ENCODE data around the gene ANKRD33B. TPM values are rescaled to one million over a fixed set of nuclear protein-coding genes. Genes with fewer than 3 reads are reported as not detected.

The ANKRD33B gene
- total RNA-seq, 1 experiment from 2014 or later, result 3.1 TPM

DNA sequence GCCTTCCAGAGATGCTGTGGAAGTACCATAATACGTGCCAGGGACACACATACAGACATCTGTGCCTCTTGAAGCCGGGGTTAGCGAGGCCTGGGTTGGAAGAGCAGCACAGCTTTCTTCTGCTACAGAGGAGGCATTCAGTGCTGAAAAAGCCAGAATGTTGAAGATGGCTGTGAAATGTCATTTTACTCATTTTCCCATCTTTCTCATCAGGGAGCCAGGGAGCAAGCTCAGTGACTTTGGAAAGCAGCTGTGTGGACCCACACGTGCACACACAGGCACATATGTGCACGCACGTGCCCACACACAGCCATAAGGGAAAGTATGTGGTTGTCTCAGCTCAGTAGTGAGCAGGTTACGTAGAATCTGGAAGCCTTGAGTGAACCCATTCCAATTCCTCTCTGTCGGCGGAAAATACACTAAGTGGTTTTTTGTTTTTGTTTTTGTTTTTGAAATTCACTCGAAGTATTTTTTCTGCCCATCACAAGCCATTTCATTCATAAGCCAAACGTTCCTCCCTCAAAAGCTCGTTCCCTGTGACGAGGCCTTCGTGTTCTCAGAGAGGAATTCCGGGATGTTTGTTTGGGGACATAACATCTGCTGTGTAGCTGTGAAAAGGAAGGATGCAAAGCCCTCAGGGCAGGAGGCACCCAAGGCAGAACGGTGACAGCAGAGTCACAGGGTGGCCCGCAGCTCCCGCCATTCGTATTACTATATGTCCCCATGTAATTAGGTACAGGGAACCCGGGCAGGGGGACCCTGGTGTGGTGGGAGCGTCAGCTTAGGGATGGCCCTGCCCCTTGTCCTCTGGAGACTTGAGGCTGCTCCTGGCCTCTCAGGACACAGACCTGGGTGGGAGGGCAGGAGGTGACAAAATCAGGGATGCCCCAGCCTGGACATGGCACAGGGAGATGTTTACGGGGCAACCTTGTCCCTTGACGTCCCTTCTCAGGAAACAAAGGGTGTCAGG lies 29.0 kb upstream of the ANKRD33B start:
- Mint-ChIP-seq H3K9me3 (ENCODE audit: unreplicated experiment) (no peaks in the 10 kb centered on the region), H3K36me3 (ENCODE audit: insufficient read depth, unreplicated experiment) (no peaks in the 10 kb centered on the region), H3K27ac (ENCODE audit: low read depth, unreplicated experiment) (no peak overlapping the region), H3K4me1 (ENCODE audit: insufficient read depth, unreplicated experiment) (peaks cover 6% of the 10 kb centered on the region), H3K4me3 (ENCODE audit: unreplicated experiment) (no peak overlapping the region), H3K27me3 (ENCODE audit: insufficient read depth, unreplicated experiment) (no peaks in the 10 kb centered on the region)
- TF ChIP-seq, protein P1, sequence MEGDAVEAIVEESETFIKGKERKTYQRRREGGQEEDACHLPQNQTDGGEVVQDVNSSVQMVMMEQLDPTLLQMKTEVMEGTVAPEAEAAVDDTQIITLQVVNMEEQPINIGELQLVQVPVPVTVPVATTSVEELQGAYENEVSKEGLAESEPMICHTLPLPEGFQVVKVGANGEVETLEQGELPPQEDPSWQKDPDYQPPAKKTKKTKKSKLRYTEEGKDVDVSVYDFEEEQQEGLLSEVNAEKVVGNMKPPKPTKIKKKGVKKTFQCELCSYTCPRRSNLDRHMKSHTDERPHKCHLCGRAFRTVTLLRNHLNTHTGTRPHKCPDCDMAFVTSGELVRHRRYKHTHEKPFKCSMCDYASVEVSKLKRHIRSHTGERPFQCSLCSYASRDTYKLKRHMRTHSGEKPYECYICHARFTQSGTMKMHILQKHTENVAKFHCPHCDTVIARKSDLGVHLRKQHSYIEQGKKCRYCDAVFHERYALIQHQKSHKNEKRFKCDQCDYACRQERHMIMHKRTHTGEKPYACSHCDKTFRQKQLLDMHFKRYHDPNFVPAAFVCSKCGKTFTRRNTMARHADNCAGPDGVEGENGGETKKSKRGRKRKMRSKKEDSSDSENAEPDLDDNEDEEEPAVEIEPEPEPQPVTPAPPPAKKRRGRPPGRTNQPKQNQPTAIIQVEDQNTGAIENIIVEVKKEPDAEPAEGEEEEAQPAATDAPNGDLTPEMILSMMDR (IDR thresholded peaks at IDR 0.05; ENCODE audit: unreplicated experiment), result no peak
- CTCF ChIA-PET, result interaction anchor here (0.6 to 1.8 kb wide), 3 partner anchors 8 to 792 kb away, joined by 3 to 5 read pairs (median 4); no protein-coding TSS in a partner anchor
- DNase-seq (ENCODE audit: unreplicated experiment), result no peak
- intact Hi-C loops (cut with micrococcal nuclease), result no loop called here
- POLR2A ChIA-PET, result interaction anchor here (0.8 to 1.1 kb wide), 2 partner anchors 8 to 16 kb away, joined by 3 to 4 read pairs; no protein-coding TSS in a partner anchor
- BruUV-seq (replicated peaks), result no TSS peak

DNA sequence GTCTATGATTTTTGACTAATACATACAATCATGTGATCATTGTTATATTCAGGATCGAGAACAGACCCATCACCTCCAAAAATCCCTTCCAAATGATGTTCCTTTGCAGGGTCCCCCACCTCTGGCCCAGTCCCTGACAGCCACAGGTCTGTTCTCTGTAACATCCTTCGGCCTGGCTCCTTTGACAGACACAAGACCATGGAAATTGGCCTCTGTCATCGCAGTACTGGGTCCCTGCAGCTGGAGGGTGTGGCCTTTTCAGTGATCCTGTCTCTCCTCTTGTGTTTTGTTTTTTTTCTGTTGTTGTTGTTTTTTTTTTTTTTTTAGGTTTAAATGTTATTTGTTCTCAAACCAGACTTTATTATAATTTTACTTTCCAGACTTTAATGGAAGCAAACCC lies 27.4 kb upstream of the ANKRD33B start:
- ChIA-PET CTCF (no interaction called here), POLR2A (no interaction called here)
- no peaks in the 10 kb centered on the region for H3K27me3 Mint-ChIP-seq (ENCODE audit: insufficient read depth, unreplicated experiment)
- H3K27ac Mint-ChIP-seq (ENCODE audit: low read depth, unreplicated experiment), result no peak overlapping the region
- TF ChIP-seq, protein P1 (IDR thresholded peaks at IDR 0.05; ENCODE audit: unreplicated experiment), result no peak
- DNase-seq (ENCODE audit: unreplicated experiment), result no peak
- intact Hi-C loops (cut with micrococcal nuclease), result no loop called here
- no peaks in the 10 kb centered on the region for H3K36me3 Mint-ChIP-seq (ENCODE audit: insufficient read depth, unreplicated experiment)
- H3K4me1 Mint-ChIP-seq (ENCODE audit: insufficient read depth, unreplicated experiment), result peaks cover 6% of the 10 kb centered on the region
- no TSS peak for BruUV-seq (replicated peaks)
- no peak overlapping the region for H3K4me3 Mint-ChIP-seq (ENCODE audit: unreplicated experiment)
- no peaks in the 10 kb centered on the region for H3K9me3 Mint-ChIP-seq (ENCODE audit: unreplicated experiment)

DNA sequence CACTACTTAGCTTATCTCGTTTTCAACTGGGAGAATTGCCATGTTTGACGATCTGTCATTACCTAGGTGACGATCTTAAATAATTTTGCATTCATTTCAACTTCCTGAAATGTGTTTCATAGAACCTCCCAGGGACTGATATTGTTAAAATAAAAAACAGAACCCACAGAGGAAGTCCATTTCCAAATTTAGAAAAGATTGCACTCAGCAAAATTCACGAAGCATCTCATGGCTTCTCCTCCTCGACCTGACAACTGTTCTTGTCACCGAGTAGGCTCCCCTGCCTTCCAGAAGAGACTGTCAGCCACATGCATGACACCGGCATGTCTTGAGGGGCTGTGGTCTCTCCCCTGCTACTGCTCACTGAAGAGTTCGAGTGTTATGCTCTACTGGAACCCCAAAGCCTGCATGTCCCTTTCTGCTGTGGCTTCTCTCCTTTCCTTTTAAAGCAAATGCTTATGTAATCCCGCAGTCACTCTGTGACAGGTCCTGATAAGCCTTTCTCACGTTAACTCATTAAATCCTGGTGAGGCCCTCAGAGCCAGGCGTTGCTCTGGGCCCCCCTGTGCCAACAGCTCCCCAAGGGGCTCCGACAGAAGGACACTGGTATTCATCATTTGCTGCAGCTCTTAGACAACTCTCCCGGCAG lies 26.8 kb upstream of the ANKRD33B start:
- TF ChIP-seq, protein P1 (IDR thresholded peaks at IDR 0.05; ENCODE audit: unreplicated experiment), result no peak
- H3K4me1 Mint-ChIP-seq (ENCODE audit: insufficient read depth, unreplicated experiment), result peaks cover 6% of the 10 kb centered on the region
- CTCF ChIA-PET, result no interaction called here
- H3K27me3 Mint-ChIP-seq (ENCODE audit: insufficient read depth, unreplicated experiment), result no peaks in the 10 kb centered on the region
- H3K27ac Mint-ChIP-seq (ENCODE audit: low read depth, unreplicated experiment), result peak overlapping the region; percentile 61
- POLR2A ChIA-PET, result interaction anchor here (1.1 kb wide), 1 partner anchor 14 kb away, joined by 3 read pairs; no protein-coding TSS in a partner anchor
- no peak overlapping the region for H3K4me3 Mint-ChIP-seq (ENCODE audit: unreplicated experiment)
- H3K9me3 Mint-ChIP-seq (ENCODE audit: unreplicated experiment), result no peaks in the 10 kb centered on the region
- no peaks in the 10 kb centered on the region for H3K36me3 Mint-ChIP-seq (ENCODE audit: insufficient read depth, unreplicated experiment)
- intact Hi-C loops (cut with micrococcal nuclease), result no loop called here
- no peak for DNase-seq (ENCODE audit: unreplicated experiment)
- no TSS peak for BruUV-seq (replicated peaks)

DNA sequence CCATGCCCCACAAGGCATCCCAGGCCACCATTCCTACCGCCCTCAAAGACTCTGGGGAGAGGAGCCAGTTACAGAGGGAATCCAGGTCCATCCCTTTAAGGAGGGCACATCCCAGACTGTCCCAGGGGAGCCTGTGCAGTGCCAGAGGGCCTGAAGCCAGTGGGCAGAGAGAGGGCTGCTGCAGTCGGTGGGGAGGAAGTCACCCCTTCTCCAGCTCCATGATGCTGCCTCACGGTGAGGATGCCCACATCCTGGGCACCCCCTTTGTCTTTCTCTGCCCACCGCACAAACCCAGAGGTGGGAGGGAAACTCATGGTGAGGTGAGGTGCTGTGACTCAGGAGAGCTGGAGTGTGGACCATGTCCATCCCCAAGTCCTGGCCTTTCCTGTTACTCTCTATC lies 26.2 kb upstream of the ANKRD33B start:
- Mint-ChIP-seq H3K9me3 (ENCODE audit: unreplicated experiment) (no peaks in the 10 kb centered on the region), H3K36me3 (ENCODE audit: insufficient read depth, unreplicated experiment) (no peaks in the 10 kb centered on the region), H3K4me1 (ENCODE audit: insufficient read depth, unreplicated experiment) (peaks cover 6% of the 10 kb centered on the region), H3K4me3 (ENCODE audit: unreplicated experiment) (no peak overlapping the region), H3K27ac (ENCODE audit: low read depth, unreplicated experiment) (peak overlapping the region; percentile 61), H3K27me3 (ENCODE audit: insufficient read depth, unreplicated experiment) (no peaks in the 10 kb centered on the region)
- ChIA-PET POLR2A (interaction anchor here (1.1 kb wide), 1 partner anchor 13 kb away, joined by 3 read pairs; no protein-coding TSS in a partner anchor), CTCF (no interaction called here)
- TF ChIP-seq, protein P1 (IDR thresholded peaks at IDR 0.05; ENCODE audit: unreplicated experiment), result no peak
- intact Hi-C loops (cut with micrococcal nuclease), result no loop called here
- no peak for DNase-seq (ENCODE audit: unreplicated experiment)
- no TSS peak for BruUV-seq (replicated peaks)
